Upper lobe of left lung (tissue), 6 donors: Measurements from ENCODE around the gene FAXC. TPM values are rescaled to one million over a fixed set of nuclear protein-coding genes. Genes with fewer than 3 reads are reported as not detected.

Experiments
- ATAC-seq, 2 donors: fragments of 200-7000 bp; cut with Tn5 transposase; one replicate each; pipeline ENCODE4 v1.9.1; 2022; ENCODE audit warnings: mild to moderate bottlenecking in 2 of 2, moderate library complexity in 2 of 2; ENCODE audit not compliant: low FRiP score in 2 of 2
- DNase-seq, 2 donors: peaks; one replicate each; pipeline ENCODE4 v3.0.0-alpha.2; 2019 to 2020
- H3K27ac ChIP-seq, 4 donors: fragments of 200-600 bp; sonication (generic); one replicate each; pipeline ENCODE4 v1.5.1; 2016 to 2019
- H3K27me3 ChIP-seq, 4 donors: fragments of 200-600 bp; sonication (generic); one replicate each; pipeline ENCODE4 v1.5.1; 2017 to 2019
- H3K36me3 ChIP-seq, 4 donors: fragments of 200-600 bp; sonication (generic); one replicate each; pipeline ENCODE4 v1.5.1; 2016 to 2019
- H3K4me1 ChIP-seq, 4 donors: fragments of 200-600 bp; sonication (generic); one replicate each; pipeline ENCODE4 v1.5.1; 2018 to 2019
- H3K4me3 ChIP-seq, 4 donors: fragments of 200-600 bp; sonication (generic); one replicate each; pipeline ENCODE4 v1.5.1; 2017 to 2019; ENCODE audit warnings: mild to moderate bottlenecking in 2 of 4, moderate library complexity in 1 of 4
- H3K9me3 ChIP-seq, 4 donors: fragments of 200-600 bp; sonication (generic); one replicate each; pipeline ENCODE4 v1.5.1; 2018 to 2019
- EP300 ChIP-seq, 4 donors: sonication (generic); formaldehyde crosslinking; IDR thresholded peaks; one replicate each; pipeline ENCODE4 v1.5.1; 2017; ENCODE audit warnings: antibody characterized with exemption in 4 of 4, control low read depth in 2 of 4
- POLR2A ChIP-seq, 4 donors: fragments of 450-650 bp; IDR thresholded peaks; one replicate each; pipeline ENCODE4 v1.5.1; 2016 to 2017; ENCODE audit warnings: antibody characterized with exemption in 4 of 4, mild to moderate bottlenecking in 2 of 4
- POLR2AphosphoS5 ChIP-seq, 2 donors: sonication (generic); formaldehyde crosslinking; IDR thresholded peaks; one replicate each; pipeline ENCODE4 v1.5.1; 2017; ENCODE audit warnings: antibody characterized with exemption in 2 of 2
- WGBS, 2 donors: methylation state at CpG; one replicate each; pipeline ENCODE4 v1.1.5; 2017 to 2018; 5-methylcytosine and 5-hydroxymethylcytosine counted together
- total RNA-seq, 6 donors: library from RNA; depleted of rRNA in 4 of 6; stranded (reverse); fragments of >200 nt in 4 of 6; gene quantifications; one replicate each; pipeline versions ENCODE4 v1.1.0 to v1.2.1, GENCODE V29; 2016 to 2021
- TF ChIP-seq, protein P1 (sequence below), 6 experiments: fragments of 450-650 bp in 4 of 6; fragments of 200-600 bp in 2 of 6; sonication (generic) in 2 of 6; IDR thresholded peaks; one replicate each; pipeline ENCODE4 v1.5.1; 2016 to 2019; ENCODE audit warnings: antibody characterized with exemption in 6 of 6
- donor health status: DM: no; HTN: no; CAD: no; lungs with moderate emphysema.
- donor health status: DM: no; HTN: yes; CAD: no; lungs with severe emphysema.

Gene FAXC
- 10 to 100 TPM in 1 of 6 donors, 1 to 10 TPM in 5; 2.2 to 12.1 (median 8.1) TPM for total RNA-seq

DNA sequence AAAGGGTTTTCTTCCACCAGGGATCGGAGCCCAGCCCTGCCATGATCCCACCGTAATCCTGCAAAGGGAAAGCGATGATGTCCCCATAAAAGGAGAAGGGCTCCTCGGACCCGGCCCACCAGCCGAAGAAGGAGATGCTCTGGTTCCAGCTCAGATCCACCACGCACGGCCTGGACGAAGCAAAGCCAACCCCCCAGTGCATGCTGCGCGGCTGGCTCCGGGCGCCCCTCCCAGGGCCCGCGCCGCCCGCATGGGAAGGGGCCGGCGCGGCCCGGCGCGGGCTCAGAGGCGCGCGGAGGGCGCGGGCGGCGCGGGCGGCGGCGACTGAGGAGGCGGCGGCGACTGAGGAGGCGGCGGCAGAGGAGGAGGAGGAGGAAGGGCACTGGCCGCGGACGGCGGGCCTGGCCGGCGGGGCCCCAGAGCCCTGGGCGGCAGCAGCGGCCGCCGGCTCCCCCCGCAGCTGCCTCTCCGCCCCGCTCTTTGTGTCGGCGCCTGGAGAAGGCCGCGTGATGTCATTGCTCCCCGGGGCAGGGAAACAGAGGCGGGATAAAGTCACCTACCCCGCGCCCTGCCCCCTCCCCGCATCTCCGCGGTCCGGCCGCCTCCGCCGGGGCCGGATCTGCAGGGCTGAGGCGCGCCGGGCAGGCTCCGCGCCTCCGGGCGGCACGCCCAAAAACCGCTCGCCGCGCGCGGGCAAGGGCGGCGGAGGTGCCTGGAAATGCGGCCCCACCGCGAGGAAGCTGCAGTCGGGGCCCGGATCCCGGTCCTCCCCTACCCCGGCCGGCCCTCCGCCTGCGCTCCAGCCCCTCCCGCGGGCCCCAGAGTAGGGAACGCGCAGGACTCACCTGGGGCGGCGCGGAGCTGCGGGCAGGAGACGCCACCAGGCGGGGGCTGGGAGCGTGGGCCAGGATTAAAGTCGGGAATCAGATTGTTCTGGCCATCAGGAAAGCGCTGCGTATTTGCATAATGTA lies at the start of gene FAXC:
TSS of gene FAXC (minus strand) at position 504 of the 971 bp plus-strand sequence. CDS start at position 202, 302 bp downstream.
- TF ChIP-seq, protein P1, sequence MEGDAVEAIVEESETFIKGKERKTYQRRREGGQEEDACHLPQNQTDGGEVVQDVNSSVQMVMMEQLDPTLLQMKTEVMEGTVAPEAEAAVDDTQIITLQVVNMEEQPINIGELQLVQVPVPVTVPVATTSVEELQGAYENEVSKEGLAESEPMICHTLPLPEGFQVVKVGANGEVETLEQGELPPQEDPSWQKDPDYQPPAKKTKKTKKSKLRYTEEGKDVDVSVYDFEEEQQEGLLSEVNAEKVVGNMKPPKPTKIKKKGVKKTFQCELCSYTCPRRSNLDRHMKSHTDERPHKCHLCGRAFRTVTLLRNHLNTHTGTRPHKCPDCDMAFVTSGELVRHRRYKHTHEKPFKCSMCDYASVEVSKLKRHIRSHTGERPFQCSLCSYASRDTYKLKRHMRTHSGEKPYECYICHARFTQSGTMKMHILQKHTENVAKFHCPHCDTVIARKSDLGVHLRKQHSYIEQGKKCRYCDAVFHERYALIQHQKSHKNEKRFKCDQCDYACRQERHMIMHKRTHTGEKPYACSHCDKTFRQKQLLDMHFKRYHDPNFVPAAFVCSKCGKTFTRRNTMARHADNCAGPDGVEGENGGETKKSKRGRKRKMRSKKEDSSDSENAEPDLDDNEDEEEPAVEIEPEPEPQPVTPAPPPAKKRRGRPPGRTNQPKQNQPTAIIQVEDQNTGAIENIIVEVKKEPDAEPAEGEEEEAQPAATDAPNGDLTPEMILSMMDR (IDR thresholded peaks at IDR 0.05), result peak in 3 of 6 experiments; percentile 24 to 45 (median 27)
- TF ChIP-seq POLR2AphosphoS5 (IDR thresholded peaks at IDR 0.05) (no peak), POLR2A (IDR thresholded peaks at IDR 0.05) (peak in 1 of 4 donors; percentile 55)
- peaks cover 5 to 19% (median 9%) of the 10 kb centered on the region in 4 donors for H3K4me1 ChIP-seq
- H3K4me3 ChIP-seq, result peak within 1 kb of the TSS; percentile 18 to 71 (median 62)
- peaks cover 0 to 15% (median 3%) of the 10 kb centered on the region in 4 donors for H3K27me3 ChIP-seq
- H3K36me3 ChIP-seq, result no peaks in the 10 kb centered on the region
- H3K27ac ChIP-seq, result peak within 1 kb of the TSS; percentile 33 to 82 (median 59)
- peak; percentile 71 to 83 for ATAC-seq
- 0 to 1% methylated on average over 22 to 80 of the region's 108 CpGs for WGBS, 2 donors
- H3K9me3 ChIP-seq, result no peaks in the 10 kb centered on the region
- peak; percentile 79 to 90 for DNase-seq

DNA sequence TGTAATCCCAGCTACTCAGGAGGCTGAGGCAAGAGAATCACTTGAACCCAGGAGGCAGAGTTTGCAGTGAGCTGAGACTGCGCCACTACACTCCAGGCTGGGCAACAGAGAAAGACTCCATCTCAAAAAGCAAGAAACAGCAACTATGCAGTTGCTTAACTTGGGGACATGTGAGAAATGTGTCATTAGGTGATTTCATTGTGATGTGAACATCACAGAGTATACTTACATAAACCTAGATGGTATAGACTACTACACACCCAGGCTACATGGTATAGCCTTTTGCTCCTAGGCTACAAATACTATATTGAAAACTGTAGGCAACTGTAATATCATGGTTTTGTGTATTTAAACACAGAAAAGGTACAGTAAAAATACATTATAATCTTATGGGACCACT lies 47.8 kb upstream of the FAXC start:
- ATAC-seq (no peak), DNase-seq (no peak)
- H3K4me1 ChIP-seq, result peaks cover 0 to 6% (median 3%) of the 10 kb centered on the region in 4 donors
- no peaks in the 10 kb centered on the region for H3K9me3 ChIP-seq
- no peak overlapping the region for H3K4me3 ChIP-seq
- 100% methylated on average over 1 of the region's 1 CpG for WGBS, 2 donors
- no peak for TF ChIP-seq POLR2AphosphoS5 (IDR thresholded peaks at IDR 0.05)
- TF ChIP-seq POLR2A (IDR thresholded peaks at IDR 0.05), result no peak
- TF ChIP-seq, protein P1 (IDR thresholded peaks at IDR 0.05), result no peak
- TF ChIP-seq EP300 (IDR thresholded peaks at IDR 0.05), result no peak
- no peak overlapping the region for H3K27ac ChIP-seq
- peaks cover 23 to 48% (median 32%) of the 10 kb centered on the region in 4 donors for H3K36me3 ChIP-seq
- H3K27me3 ChIP-seq, result no peaks in the 10 kb centered on the region

DNA sequence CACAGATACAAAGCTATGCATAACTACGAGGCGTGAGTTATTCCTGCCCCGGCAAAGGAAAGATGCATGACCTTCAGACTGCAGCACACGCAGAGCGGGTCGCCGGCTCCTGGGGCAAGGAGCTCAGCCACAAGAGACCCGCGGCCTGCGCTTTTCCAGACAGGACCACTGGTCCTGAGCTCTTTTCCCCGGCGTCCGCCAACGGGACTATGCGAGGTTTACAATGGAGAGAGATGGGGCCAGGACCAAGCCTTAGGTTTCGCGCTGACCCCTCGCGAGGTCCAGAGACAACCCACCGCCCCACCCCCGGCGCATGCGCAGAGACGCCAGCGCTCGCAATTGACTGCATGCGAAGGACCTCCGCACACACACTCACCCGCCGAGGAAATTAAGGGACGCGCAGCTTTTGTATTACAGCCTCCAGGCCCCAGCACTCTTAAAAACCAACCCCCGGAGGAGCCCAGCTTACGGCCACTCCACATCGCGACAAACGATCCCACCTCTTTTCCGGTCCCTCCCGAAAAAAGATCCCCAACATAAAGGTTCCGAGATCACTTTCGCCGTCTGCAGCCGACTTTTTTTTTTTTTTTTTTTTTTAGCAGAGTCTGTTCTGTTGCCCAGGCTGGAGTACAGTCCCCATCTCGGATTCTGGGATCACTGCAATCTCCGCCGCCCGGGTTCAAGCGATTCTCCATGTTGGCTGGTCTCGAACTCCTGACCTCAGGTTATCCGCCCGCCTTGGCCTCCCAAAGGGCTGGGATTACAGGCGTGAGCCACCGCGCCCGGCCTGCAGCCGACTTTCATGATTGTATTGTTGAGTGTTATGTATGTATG lies 44.4 kb upstream of the FAXC start, which contains the start of gene COQ3:
TSS of gene COQ3 (minus strand) at position 498 of the 834 bp plus-strand sequence. CDS start at position 482, 16 bp downstream.
- H3K4me3 ChIP-seq, result peak within 1 kb of the TSS; percentile 51 to 74 (median 70)
- H3K4me1 ChIP-seq, result peaks cover 0 to 6% (median 3%) of the 10 kb centered on the region in 4 donors
- peak within 1 kb of the TSS; percentile 68 to 85 (median 76) for H3K27ac ChIP-seq
- no peaks in the 10 kb centered on the region for H3K9me3 ChIP-seq
- TF ChIP-seq POLR2A (IDR thresholded peaks at IDR 0.05), result peak in 1 of 4 donors; percentile 22
- no peak for TF ChIP-seq POLR2AphosphoS5 (IDR thresholded peaks at IDR 0.05)
- 11 to 15% methylated on average over 35 to 55 of the region's 56 CpGs for WGBS, 2 donors
- DNase-seq, result peak; percentile 56 to 95
- no peaks in the 10 kb centered on the region for H3K27me3 ChIP-seq
- peak; percentile 84 to 94 for ATAC-seq
- peaks cover 0 to 15% (median 4%) of the 10 kb centered on the region in 4 donors for H3K36me3 ChIP-seq

GRCh38 chr6:99393366-99393697 lies 43.9 kb upstream of the FAXC start:
- peak overlapping the region in 2 of 4 donors; percentile 77 to 85 for H3K27ac ChIP-seq
- H3K27me3 ChIP-seq, result no peaks in the 10 kb centered on the region
- H3K36me3 ChIP-seq, result peaks cover 0 to 12% (median 4%) of the 10 kb centered on the region in 4 donors
- peak overlapping the region; percentile 51 to 74 (median 70) for H3K4me3 ChIP-seq
- no peaks in the 10 kb centered on the region for H3K9me3 ChIP-seq
- WGBS, 2 donors, result 18 to 25% methylated on average over 2 of the region's 2 CpGs
- DNase-seq (no peak), ATAC-seq (peak in 1 of 2 donors; percentile 3)
- TF ChIP-seq, protein P1 (IDR thresholded peaks at IDR 0.05), result no peak
- TF ChIP-seq POLR2AphosphoS5 (IDR thresholded peaks at IDR 0.05) (no peak), EP300 (IDR thresholded peaks at IDR 0.05) (no peak), POLR2A (IDR thresholded peaks at IDR 0.05) (no peak)
- peaks cover 0 to 6% (median 3%) of the 10 kb centered on the region in 4 donors for H3K4me1 ChIP-seq
